SU-DHL-6 (cell line): ENCODE results near the gene OR1E1.
"Not testable (repeated sequence)": the region's sequence is repeated elsewhere in the genome, so short reads cannot be mapped to it uniquely, and the experiment has no call there.

ENCODE experiments used
- H2AFZ ChIP-seq: fragments of 200-600 bp; sonication (generic); 2 replicates; pipeline ENCODE4 v1.6.1; 2014; ENCODE audit warnings: low read depth, mild to moderate bottlenecking, moderate library complexity, mixed read lengths, antibody characterized with exemption, low read length; ENCODE audit not compliant: severe bottlenecking
- H3F3A ChIP-seq: fragments of 200-600 bp; shearing (Covaris generic); 2 replicates; pipeline ENCODE4 v1.6.0; 2016; ENCODE audit warnings: antibody characterized with exemption, mild to moderate bottlenecking; ENCODE audit not compliant: insufficient read depth
- H3K27ac ChIP-seq: fragments of 200-600 bp; sonication (generic); 2 replicates; pipeline ENCODE4 v1.5.1; 2016; ENCODE audit warnings: low read depth, mild to moderate bottlenecking, low read length, moderate library complexity, mixed read lengths
- H3K27me3 ChIP-seq: fragments of 200-600 bp; sonication (generic), shearing (Covaris generic); 2 replicates; pipeline ENCODE4 v1.6.0; 2014; ENCODE audit warnings: mild to moderate bottlenecking, low read length
- H3K36me3 ChIP-seq: fragments of 200-600 bp; sonication (generic); 2 replicates; pipeline ENCODE4 v1.6.1; 2014; ENCODE audit warnings: mild to moderate bottlenecking, low read length, mixed read lengths
- H3K4me2 ChIP-seq: fragments of 300-600, 200-600 bp; shearing (Covaris generic), sonication (generic); 2 replicates; pipeline ENCODE4 v1.6.0; 2014; ENCODE audit warnings: low read length, low read depth, mild to moderate bottlenecking; ENCODE audit not compliant: poor library complexity, severe bottlenecking
- H3K4me3 ChIP-seq: fragments of 200-600 bp; sonication (generic); 2 replicates; pipeline ENCODE4 v1.5.1; 2014; ENCODE audit warnings: antibody characterized with exemption, low read length, mild to moderate bottlenecking, mixed read lengths; ENCODE audit not compliant: insufficient read depth, poor library complexity, severe bottlenecking
- H3K79me2 ChIP-seq: fragments of 200-600 bp; sonication (generic); 2 replicates; pipeline ENCODE4 v1.6.1; 2014; ENCODE audit warnings: mild to moderate bottlenecking, low read length, moderate library complexity; ENCODE audit not compliant: insufficient read depth
- H3K9ac ChIP-seq: fragments of 200-600 bp; sonication (generic); 2 replicates; pipeline ENCODE4 v1.7.0; 2014; ENCODE audit warnings: mild to moderate bottlenecking, low read length
- H3K9me2 ChIP-seq: fragments of 200-600 bp; sonication (generic); replicated peaks from 2 replicates; pipeline ENCODE4 v1.6.1; 2014; ENCODE audit warnings: low read length; ENCODE audit not compliant: insufficient read depth
- H3K9me3 ChIP-seq: fragments of 200-600 bp; sonication (generic); 2 replicates; pipeline ENCODE4 v1.6.1; 2014; ENCODE audit warnings: low read length, mixed read lengths; ENCODE audit not compliant: insufficient read depth
- H4K20me1 ChIP-seq: fragments of 200-600 bp; sonication (generic); 2 replicates; pipeline ENCODE4 v1.6.1; 2014; ENCODE audit warnings: low read depth, mild to moderate bottlenecking, antibody characterized with exemption, low read length, moderate library complexity, mixed read lengths
- EZH2phosphoT487 ChIP-seq: fragments of 200-600 bp; sonication (generic), shearing (Covaris generic); conservative IDR thresholded peaks from 2 replicates; pipeline ENCODE4 v1.6.1; 2018; ENCODE audit warnings: mild to moderate bottlenecking, antibody characterized with exemption, low read length, moderate library complexity, mixed read lengths
- TF ChIP-seq, protein P1 (sequence below): fragments of 200-600 bp; sonication (generic); IDR thresholded peaks from one replicate; pipeline ENCODE4 v1.5.1; 2017; ENCODE audit warnings: antibody characterized with exemption, mild to moderate bottlenecking, low read length, moderate library complexity; ENCODE audit not compliant: insufficient read depth, poor library complexity, severe bottlenecking

The OR1E1 gene

DNA sequence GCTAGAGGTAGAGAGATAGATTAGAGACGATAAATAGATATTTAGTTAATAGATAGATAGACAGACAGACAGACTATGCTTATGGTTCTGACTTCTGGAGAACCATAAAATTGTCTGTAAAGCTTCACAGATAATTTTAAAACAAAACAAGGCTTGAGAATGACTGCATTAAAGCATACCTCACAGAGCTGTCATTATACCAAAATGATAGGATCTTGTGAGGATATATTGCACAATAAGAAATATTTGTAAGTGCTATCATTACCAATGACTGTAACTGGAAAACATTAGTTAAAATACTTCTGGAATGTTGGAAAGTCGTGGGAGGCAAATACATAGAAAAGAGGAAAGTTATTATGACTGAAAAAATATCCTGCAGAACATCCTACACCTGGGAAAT, 3.6 kb upstream of the OR1E1 start:
- H3K4me3 ChIP-seq = no peak overlapping the region
- H3K9ac ChIP-seq = no peak overlapping the region
- TF ChIP-seq, protein P1, sequence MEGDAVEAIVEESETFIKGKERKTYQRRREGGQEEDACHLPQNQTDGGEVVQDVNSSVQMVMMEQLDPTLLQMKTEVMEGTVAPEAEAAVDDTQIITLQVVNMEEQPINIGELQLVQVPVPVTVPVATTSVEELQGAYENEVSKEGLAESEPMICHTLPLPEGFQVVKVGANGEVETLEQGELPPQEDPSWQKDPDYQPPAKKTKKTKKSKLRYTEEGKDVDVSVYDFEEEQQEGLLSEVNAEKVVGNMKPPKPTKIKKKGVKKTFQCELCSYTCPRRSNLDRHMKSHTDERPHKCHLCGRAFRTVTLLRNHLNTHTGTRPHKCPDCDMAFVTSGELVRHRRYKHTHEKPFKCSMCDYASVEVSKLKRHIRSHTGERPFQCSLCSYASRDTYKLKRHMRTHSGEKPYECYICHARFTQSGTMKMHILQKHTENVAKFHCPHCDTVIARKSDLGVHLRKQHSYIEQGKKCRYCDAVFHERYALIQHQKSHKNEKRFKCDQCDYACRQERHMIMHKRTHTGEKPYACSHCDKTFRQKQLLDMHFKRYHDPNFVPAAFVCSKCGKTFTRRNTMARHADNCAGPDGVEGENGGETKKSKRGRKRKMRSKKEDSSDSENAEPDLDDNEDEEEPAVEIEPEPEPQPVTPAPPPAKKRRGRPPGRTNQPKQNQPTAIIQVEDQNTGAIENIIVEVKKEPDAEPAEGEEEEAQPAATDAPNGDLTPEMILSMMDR = no peak
- no peak for TF ChIP-seq EZH2phosphoT487
- no peaks in the 10 kb centered on the region for H3K79me2 ChIP-seq
- no peaks in the 10 kb centered on the region for H3K9me3 ChIP-seq
- no peaks in the 10 kb centered on the region for H4K20me1 ChIP-seq
- H3K27ac ChIP-seq = no peak overlapping the region
- no peak overlapping the region for H2AFZ ChIP-seq
- H3K4me2 ChIP-seq = no peak overlapping the region
- H3F3A ChIP-seq = no peaks in the 10 kb centered on the region
- no peaks in the 10 kb centered on the region for H3K27me3 ChIP-seq
- H3K9me2 ChIP-seq = no peaks in the 10 kb centered on the region
- H3K36me3 ChIP-seq = no peaks in the 10 kb centered on the region

DNA sequence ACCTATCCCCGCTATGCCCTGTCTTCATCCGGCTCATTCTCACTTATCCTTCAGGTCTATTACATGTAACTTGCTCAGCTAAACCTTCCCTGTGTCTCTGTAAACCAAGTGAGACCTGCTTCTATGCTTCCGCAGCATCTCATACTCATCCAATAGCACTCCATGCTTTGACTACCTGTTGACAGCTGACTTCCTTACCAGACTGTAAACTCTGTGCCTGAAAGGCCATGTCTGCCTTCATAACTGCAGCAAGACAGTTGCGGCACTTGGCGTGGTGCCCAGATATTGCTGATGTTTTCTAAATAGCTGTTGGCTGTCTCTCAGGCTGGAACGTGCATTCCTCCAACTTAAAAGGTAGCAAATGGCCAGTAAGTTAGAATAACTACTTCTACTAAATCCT, 1.8 kb upstream of the OR1E1 start:
- no peak overlapping the region for H3K9ac ChIP-seq
- H3K27ac ChIP-seq = no peak overlapping the region
- H4K20me1 ChIP-seq = no peaks in the 10 kb centered on the region
- no peaks in the 10 kb centered on the region for H3F3A ChIP-seq
- H3K4me2 ChIP-seq = no peak overlapping the region
- no peak overlapping the region for H3K4me3 ChIP-seq
- no peak overlapping the region for H2AFZ ChIP-seq
- H3K9me3 ChIP-seq = no peaks in the 10 kb centered on the region
- TF ChIP-seq, protein P1 = no peak
- no peaks in the 10 kb centered on the region for H3K36me3 ChIP-seq
- H3K9me2 ChIP-seq = no peaks in the 10 kb centered on the region
- no peaks in the 10 kb centered on the region for H3K27me3 ChIP-seq
- H3K79me2 ChIP-seq = no peaks in the 10 kb centered on the region

DNA sequence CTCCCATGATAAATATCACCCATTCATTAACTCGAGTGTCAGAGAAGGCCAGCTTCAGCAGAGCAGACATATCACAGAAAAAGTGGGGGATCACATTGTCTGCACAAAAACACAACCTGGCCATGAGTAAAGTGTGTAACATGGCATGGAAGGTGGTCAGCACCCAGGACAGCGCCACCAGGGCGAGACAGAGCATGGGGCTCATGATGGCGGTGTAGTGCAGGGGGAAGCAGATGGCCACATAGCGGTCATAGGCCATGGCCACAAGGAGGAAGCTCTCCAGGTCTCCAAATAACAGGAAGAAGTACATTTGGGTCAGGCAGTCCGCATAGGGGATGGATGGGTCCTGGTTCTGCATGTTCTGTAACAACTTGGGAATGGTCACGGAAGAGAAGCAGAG, 409 bp downstream of the OR1E1 start:
- H3F3A ChIP-seq, H3K9ac ChIP-seq, H3K4me3 ChIP-seq, H3K4me2 ChIP-seq, H3K9me3 ChIP-seq, H3K27me3 ChIP-seq, H3K9me2 ChIP-seq, H4K20me1 ChIP-seq, H3K27ac ChIP-seq, H2AFZ ChIP-seq, H3K79me2 ChIP-seq, H3K36me3 ChIP-seq: not testable (repeated sequence)

DNA sequence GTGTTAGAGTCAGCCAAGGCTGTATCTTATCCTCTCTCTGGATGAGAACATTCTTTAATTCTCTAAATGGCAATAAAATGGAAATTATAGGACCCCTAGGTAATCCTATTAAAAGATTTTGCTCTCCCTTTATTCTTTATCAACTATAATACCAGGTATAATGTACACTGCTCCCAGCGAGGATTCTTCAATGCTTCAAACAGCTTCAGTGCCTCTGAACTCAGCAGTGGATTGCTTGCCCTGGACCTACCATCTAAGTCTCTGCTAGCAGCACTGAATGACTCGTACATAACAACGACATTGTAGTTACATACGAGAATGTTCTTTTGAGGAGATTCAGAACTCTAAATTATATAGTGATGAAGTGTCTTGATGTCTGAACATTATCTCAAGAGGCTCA, 8.4 kb downstream of the OR1E1 start:
- H3K4me3 ChIP-seq = no peak overlapping the region
- H3F3A ChIP-seq = no peaks in the 10 kb centered on the region
- H3K27ac ChIP-seq = no peak overlapping the region
- no peaks in the 10 kb centered on the region for H3K79me2 ChIP-seq
- TF ChIP-seq EZH2phosphoT487 = no peak
- TF ChIP-seq, protein P1 = no peak
- no peaks in the 10 kb centered on the region for H3K9me3 ChIP-seq
- no peak overlapping the region for H3K4me2 ChIP-seq
- H3K9ac ChIP-seq = no peak overlapping the region
- H3K36me3 ChIP-seq = no peaks in the 10 kb centered on the region; the same call in 1 of the 2 replicates
- no peaks in the 10 kb centered on the region for H3K27me3 ChIP-seq
- no peaks in the 10 kb centered on the region for H4K20me1 ChIP-seq
- no peaks in the 10 kb centered on the region for H3K9me2 ChIP-seq
- no peak overlapping the region for H2AFZ ChIP-seq
